Smooth muscle cell of bladder (primary cell): ENCODE results near the gene CDH24. TPM values are rescaled to one million over a fixed set of nuclear protein-coding genes. Genes with fewer than 3 reads are reported as not detected.

Experiments used
- total RNA-seq: library from RNA; depleted of rRNA; stranded (reverse); fragments of >200 nt; gene quantifications from 2 replicates; pipeline ENCODE4 v1.2.3, GENCODE V29; 2014

The CDH24 gene
- 3.3 and 6.2 TPM in 2 replicates for total RNA-seq

GRCh38 chr14:23056956-23057756 is at the start of gene CDH24:
Gene CDH24 (minus strand): TSS chr14:23057520. CDS start chr14:23055733, 1,787 bp downstream.

GRCh38 chr14:23104591-23105347 is 47.4 kb upstream of the CDH24 start, which contains the start of gene CIROP:
Gene CIROP (minus strand): TSS chr14:23104989. CDS start chr14:23104920, 69 bp downstream.

GRCh38 chr14:23095196-23096108 is 38.1 kb upstream of the CDH24 start, which contains the start of gene C14orf119:
Gene C14orf119 (plus strand): TSS chr14:23095505. CDS start chr14:23097659, 2,154 bp downstream.

GRCh38 chr14:23094666-23095195 is 37.4 kb upstream of the CDH24 start, which contains the start of gene ACIN1:
Gene ACIN1 (minus strand): TSS chr14:23095136. CDS start chr14:23095112, 24 bp downstream.

GRCh38 chr14:23042162-23042965 is 15.0 kb downstream of the CDH24 start, which contains the start of gene PSMB11:
Gene PSMB11 (plus strand): TSS chr14:23042212. CDS start chr14:23042226, 14 bp downstream.

GRCh38 chr14:23034498-23035302 is 22.6 kb downstream of the CDH24 start, which contains the start of gene PSMB5:
Gene PSMB5 (minus strand): TSS chr14:23034900. CDS start chr14:23034881, 19 bp downstream.

GRCh38 chr14:23009939-23010726 is 47.2 kb downstream of the CDH24 start, which contains the start of gene C14orf93:
Gene C14orf93 (minus strand): TSS chr14:23010143. CDS start chr14:22999023, 11,120 bp downstream.

Other genes with a start within 250 kb of the CDH24 start
- 4.1 and 6.1 TPM in 2 replicates for gene SLC7A7, start 242.1 kb downstream of the CDH24 start, total RNA-seq
- 39.1 and 41.8 TPM in 2 replicates for gene MRPL52, start 227.6 kb downstream of the CDH24 start, total RNA-seq
- 348 and 486 TPM in 2 replicates for gene MMP14, start 220.9 kb downstream of the CDH24 start, total RNA-seq
- 40.8 and 66.0 TPM in 2 replicates for gene LRP10, start 185.8 kb downstream of the CDH24 start, total RNA-seq
- 0.09 and 0.14 TPM in 2 replicates for gene REM2, start 174.3 kb downstream of the CDH24 start, total RNA-seq
- 47.5 and 50.9 TPM in 2 replicates for gene RBM23, start 138.4 kb downstream of the CDH24 start, total RNA-seq
- 45.7 and 48.5 TPM in 2 replicates for gene PRMT5, start 128.1 kb downstream of the CDH24 start, total RNA-seq
- gene HAUS4, start 100.4 kb downstream of the CDH24 start, total RNA-seq, result 27.6 and 32.4 TPM in 2 replicates
- gene AJUBA, start 75.0 kb downstream of the CDH24 start, total RNA-seq, result 31.0 and 47.3 TPM in 2 replicates
- gene C14orf93, start 47.4 kb downstream of the CDH24 start, total RNA-seq, result 10.4 and 11.7 TPM in 2 replicates
- gene PSMB5, start 22.6 kb downstream of the CDH24 start, total RNA-seq, result 222 and 237 TPM in 2 replicates
- gene PSMB11, start 15.3 kb downstream of the CDH24 start, total RNA-seq, result not detected in 2 replicates
- 53.8 and 73.3 TPM in 2 replicates for gene ACIN1, start 37.6 kb upstream of the CDH24 start, total RNA-seq
- gene C14orf119, start 38.0 kb upstream of the CDH24 start, total RNA-seq, result 58.2 and 80.6 TPM in 2 replicates
- gene CIROP, start 47.5 kb upstream of the CDH24 start, total RNA-seq, result under 0.01 and 0.18 TPM in 2 replicates
- gene CEBPE, start 61.7 kb upstream of the CDH24 start, total RNA-seq, result not detected in 2 replicates
- 1.9 and 2.3 TPM in 2 replicates for gene SLC7A8, start 126.1 kb upstream of the CDH24 start, total RNA-seq
- gene RNF212B, start 180.4 kb upstream of the CDH24 start, total RNA-seq, result not detected in 2 replicates
- gene HOMEZ, start 228.6 kb upstream of the CDH24 start, total RNA-seq, result 4.0 and 6.1 TPM in 2 replicates
- gene PPP1R3E, start 245.3 kb upstream of the CDH24 start, total RNA-seq, result 1.8 and 2.6 TPM in 2 replicates
- 12.8 and 13.2 TPM in 2 replicates for gene BCL2L2, start 249.3 kb upstream of the CDH24 start, total RNA-seq